Kidney (tissue), 14 donors: ENCODE data around the gene AP2M1. TPM values are rescaled to one million over a fixed set of nuclear protein-coding genes. Genes with fewer than 3 reads are reported as not detected.

Experiments used
- DNase-seq, 5 donors: peaks; one replicate each; pipeline ENCODE4 v3.0.0-alpha.2; 2013 to 2020
- FAIRE-seq: peaks from 2 replicates; lab custom pipeline; 2012; peaks lifted over from hg19 to GRCh38; lab: Jason Lieb, UNC
- H3K27ac ChIP-seq, 2 donors: one replicate each; pipeline ENCODE4 v1.7.0; 2013; ENCODE audit warnings: low read depth in 2 of 2, low read length in 2 of 2, inconsistent platforms in 1 of 2
- H3K27me3 ChIP-seq: one replicate; pipeline ENCODE4 v1.7.1; 2013; ENCODE audit warnings: low read length, inconsistent platforms; ENCODE audit not compliant: control insufficient read depth, insufficient read depth
- H3K36me3 ChIP-seq, 3 donors: one replicate each; pipeline versions ENCODE4 v1.7.0 to v1.7.1; 2013; ENCODE audit warnings: low read length in 3 of 3, control low read depth in 1 of 3, inconsistent platforms in 1 of 3; ENCODE audit not compliant: insufficient read depth in 3 of 3, control insufficient read depth in 2 of 3
- H3K4me1 ChIP-seq, 3 donors: one replicate each; pipeline versions ENCODE4 v1.7.0 to v1.7.1; 2013; ENCODE audit warnings: low read length in 3 of 3, inconsistent platforms in 1 of 3, low read depth in 1 of 3; ENCODE audit not compliant: control insufficient read depth in 2 of 3, insufficient read depth in 2 of 3
- H3K4me3 ChIP-seq, 3 donors: one replicate each; pipeline versions ENCODE4 v1.7.0 to v1.8.1; 2013; ENCODE audit warnings: low read length in 3 of 3, control low read depth in 1 of 3, inconsistent platforms in 1 of 3
- H3K9ac ChIP-seq, 3 donors: one replicate each; pipeline versions ENCODE4 v1.7.0 to v1.7.1; 2013; ENCODE audit warnings: low read length in 3 of 3, control low read depth in 1 of 3, inconsistent platforms in 1 of 3
- H3K9me3 ChIP-seq, 3 donors: one replicate each; pipeline versions ENCODE4 v1.7.0 to v1.7.1; 2013; ENCODE audit warnings: low read length in 3 of 3, control low read depth in 1 of 3, inconsistent platforms in 1 of 3; ENCODE audit not compliant: control insufficient read depth in 2 of 3, insufficient read depth in 1 of 3
- intact Hi-C: fragments of 100-400 bp; cut with DNase I; formaldehyde crosslinking; loops from one replicate; pipeline ENCODE4 v1.11.1; 2022
- polyA plus RNA-seq: library from polyadenylated mRNA; stranded (reverse); fragments of 350-450 nt; fragmentation: Illumina TruSeq; extraction: RNeasy Lipid Tissue Mini Kit (QIAGEN cat#74804); gene quantifications from one replicate; pipeline ENCODE4 v1.2.3, GENCODE V29; 2014; ENCODE audit warnings: low read depth, low replicate concordance; ENCODE audit not compliant: insufficient read depth
- total RNA-seq: library from RNA; stranded (reverse); fragmentation: NEBNext Ultra II Directional; extraction: Animal tissue kit (Norgen Biotek cat#: 25700); gene quantifications from one replicate; pipeline ENCODE4 v1.2.1, GENCODE V29; 2021
- TF ChIP-seq, protein P1 (sequence below): IDR thresholded peaks from 3 replicates; pipeline ENCODE4 v1.5.1; 2012; ENCODE audit warnings: mild to moderate bottlenecking, moderate library complexity, borderline replicate concordance; ENCODE audit not compliant: insufficient read depth; ENCODE audit errors: extremely low read depth
- donor health status: control.
- donor health status: control.
- donor health status: control.
- donor health status: control.
- donor health status: control.
- donor health status: DM: yes; HTN: yes; CAD: no.
- donor health status: Normal renal cell carcinoma (clear cell type).

The AP2M1 gene
- total and polyA plus RNA-seq, 2 donors from 2014 or later: 329 to 353 TPM

DNA sequence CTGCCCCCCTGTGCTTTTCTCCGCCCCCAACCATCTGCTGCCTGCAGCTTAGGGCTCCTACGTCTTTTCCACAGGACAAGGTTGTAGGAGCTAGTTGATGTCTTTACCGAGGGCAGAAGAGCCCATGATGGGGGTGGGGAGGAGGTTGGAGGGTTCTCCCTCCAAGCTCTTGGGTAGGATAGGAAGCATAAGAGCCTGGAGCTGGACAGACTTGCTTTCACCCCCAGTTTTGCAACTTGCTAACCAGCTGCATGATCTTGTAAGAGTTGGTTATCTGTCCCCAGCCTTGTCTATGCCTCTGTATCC is 12.2 kb downstream of the AP2M1 start:
- intact Hi-C loops: no loop called here
- peak overlapping the region; percentile 87 to 93 (median 88) for H3K9ac ChIP-seq
- H3K4me3 ChIP-seq: peak overlapping the region; percentile 93 to 98 (median 95)
- peaks cover 7 to 60% (median 46%) of the 10 kb centered on the region in 3 donors for H3K36me3 ChIP-seq
- TF ChIP-seq, protein P1, sequence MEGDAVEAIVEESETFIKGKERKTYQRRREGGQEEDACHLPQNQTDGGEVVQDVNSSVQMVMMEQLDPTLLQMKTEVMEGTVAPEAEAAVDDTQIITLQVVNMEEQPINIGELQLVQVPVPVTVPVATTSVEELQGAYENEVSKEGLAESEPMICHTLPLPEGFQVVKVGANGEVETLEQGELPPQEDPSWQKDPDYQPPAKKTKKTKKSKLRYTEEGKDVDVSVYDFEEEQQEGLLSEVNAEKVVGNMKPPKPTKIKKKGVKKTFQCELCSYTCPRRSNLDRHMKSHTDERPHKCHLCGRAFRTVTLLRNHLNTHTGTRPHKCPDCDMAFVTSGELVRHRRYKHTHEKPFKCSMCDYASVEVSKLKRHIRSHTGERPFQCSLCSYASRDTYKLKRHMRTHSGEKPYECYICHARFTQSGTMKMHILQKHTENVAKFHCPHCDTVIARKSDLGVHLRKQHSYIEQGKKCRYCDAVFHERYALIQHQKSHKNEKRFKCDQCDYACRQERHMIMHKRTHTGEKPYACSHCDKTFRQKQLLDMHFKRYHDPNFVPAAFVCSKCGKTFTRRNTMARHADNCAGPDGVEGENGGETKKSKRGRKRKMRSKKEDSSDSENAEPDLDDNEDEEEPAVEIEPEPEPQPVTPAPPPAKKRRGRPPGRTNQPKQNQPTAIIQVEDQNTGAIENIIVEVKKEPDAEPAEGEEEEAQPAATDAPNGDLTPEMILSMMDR: no peak
- H3K4me1 ChIP-seq: peaks cover 0 to 13% (median 3%) of the 10 kb centered on the region in 3 donors
- H3K9me3 ChIP-seq: no peaks in the 10 kb centered on the region
- FAIRE-seq (no peak), DNase-seq (no peak)
- no peaks in the 10 kb centered on the region for H3K27me3 ChIP-seq
- no peak overlapping the region for H3K27ac ChIP-seq

DNA sequence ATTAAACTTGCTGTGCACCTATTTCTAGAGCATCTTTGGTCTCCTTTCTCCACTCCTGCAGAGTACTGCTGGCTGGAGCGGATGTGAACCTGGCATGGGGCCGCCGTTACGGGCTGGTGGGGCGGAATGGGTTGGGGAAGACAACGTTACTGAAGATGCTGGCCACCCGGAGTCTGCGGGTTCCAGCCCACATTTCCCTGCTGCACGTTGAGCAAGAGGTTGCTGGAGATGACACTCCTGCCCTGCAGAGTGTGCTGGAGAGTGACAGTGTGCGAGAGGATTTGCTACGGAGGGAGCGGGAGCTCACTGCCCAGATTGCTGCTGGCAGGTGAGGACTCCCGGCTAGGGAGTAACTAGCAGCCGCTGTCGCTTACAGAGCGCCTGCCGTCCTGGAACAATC is 13.4 kb downstream of the AP2M1 start:
- TF ChIP-seq, protein P1: no peak
- intact Hi-C loops: no loop called here
- H3K4me3 ChIP-seq: no peak overlapping the region
- peaks cover 8 to 60% (median 46%) of the 10 kb centered on the region in 3 donors for H3K36me3 ChIP-seq
- DNase-seq (no peak), FAIRE-seq (no peak)
- peaks cover 0 to 13% (median 3%) of the 10 kb centered on the region in 3 donors for H3K4me1 ChIP-seq
- H3K27ac ChIP-seq: no peak overlapping the region
- no peaks in the 10 kb centered on the region for H3K27me3 ChIP-seq
- H3K9ac ChIP-seq: no peak overlapping the region
- H3K9me3 ChIP-seq: no peaks in the 10 kb centered on the region

DNA sequence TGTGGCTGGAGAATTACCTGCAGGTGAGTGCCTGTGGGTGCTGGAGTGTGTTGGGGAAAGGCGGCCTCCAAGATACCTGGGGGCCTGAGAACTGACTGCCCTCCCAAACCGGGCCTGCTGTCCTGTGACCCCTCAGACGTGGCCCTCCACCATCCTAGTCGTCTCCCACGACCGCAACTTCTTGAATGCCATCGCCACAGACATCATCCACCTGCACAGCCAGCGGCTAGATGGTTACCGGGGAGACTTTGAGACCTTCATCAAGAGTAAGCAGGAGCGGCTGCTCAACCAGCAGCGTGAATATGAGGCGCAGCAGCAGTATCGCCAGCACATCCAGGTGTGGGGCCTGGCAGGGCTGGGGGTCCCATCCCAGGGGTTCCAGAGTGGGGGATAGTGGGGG is 14.8 kb downstream of the AP2M1 start:
- FAIRE-seq (no peak), DNase-seq (no peak)
- no peak overlapping the region for H3K9ac ChIP-seq
- TF ChIP-seq, protein P1: no peak
- no peaks in the 10 kb centered on the region for H3K9me3 ChIP-seq
- intact Hi-C loops: no loop called here
- peaks cover 8 to 63% (median 54%) of the 10 kb centered on the region in 3 donors for H3K36me3 ChIP-seq
- no peak overlapping the region for H3K27ac ChIP-seq
- H3K4me3 ChIP-seq: no peak overlapping the region
- no peaks in the 10 kb centered on the region for H3K27me3 ChIP-seq
- H3K4me1 ChIP-seq: peaks cover 0 to 13% (median 3%) of the 10 kb centered on the region in 3 donors

DNA sequence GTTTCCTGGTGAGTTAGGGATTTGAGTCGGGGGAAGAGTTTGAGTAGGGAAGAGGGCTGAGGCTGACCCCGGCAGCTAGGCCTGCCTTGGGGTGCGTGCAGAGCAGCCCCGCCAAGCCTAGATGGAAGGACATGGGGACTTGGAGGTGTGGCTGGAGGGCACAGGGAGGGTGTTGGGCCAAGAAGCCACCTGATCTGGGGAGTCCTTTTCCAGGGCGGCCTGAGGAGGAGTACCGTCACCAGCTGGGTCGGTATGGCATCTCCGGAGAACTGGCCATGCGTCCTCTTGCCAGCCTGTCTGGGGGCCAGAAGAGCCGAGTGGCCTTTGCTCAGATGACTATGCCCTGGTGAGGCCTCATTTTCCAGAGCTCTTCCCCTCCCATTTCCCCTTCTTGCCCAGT is 18.2 kb downstream of the AP2M1 start:
- intact Hi-C loops: no loop called here
- Histone ChIP-seq H3K36me3 (peaks cover 8 to 61% (median 59%) of the 10 kb centered on the region in 3 donors), H3K9me3 (no peaks in the 10 kb centered on the region), H3K9ac (no peak overlapping the region), H3K27ac (no peak overlapping the region), H3K4me1 (no peaks in the 10 kb centered on the region), H3K4me3 (no peak overlapping the region), H3K27me3 (no peaks in the 10 kb centered on the region)
- TF ChIP-seq, protein P1: no peak
- DNase-seq (no peak), FAIRE-seq (no peak)
